Measurements from ENCODE around the gene CTIF.

DNA sequence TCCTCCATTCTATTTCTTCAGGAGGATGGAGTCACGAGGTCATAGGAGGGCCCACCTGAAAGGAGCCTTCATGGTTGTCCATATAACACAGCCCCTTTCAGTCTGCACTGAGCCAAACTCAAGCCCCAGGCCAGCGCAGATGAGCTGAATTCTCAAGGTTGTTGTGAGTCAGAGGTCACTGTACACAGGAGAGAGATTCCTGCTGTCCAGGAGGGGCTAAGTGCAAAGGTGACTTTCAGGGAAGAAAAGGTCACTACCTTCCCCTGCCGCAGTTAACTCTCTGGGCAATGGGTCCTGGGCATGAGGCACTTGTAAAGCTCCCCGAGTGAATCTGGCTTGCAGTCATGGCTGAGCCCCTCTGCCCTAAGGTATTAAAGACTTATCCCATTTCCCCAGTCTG lies 150.7 kb downstream of the CTIF start:
- TF ChIP-seq, protein P1, sequence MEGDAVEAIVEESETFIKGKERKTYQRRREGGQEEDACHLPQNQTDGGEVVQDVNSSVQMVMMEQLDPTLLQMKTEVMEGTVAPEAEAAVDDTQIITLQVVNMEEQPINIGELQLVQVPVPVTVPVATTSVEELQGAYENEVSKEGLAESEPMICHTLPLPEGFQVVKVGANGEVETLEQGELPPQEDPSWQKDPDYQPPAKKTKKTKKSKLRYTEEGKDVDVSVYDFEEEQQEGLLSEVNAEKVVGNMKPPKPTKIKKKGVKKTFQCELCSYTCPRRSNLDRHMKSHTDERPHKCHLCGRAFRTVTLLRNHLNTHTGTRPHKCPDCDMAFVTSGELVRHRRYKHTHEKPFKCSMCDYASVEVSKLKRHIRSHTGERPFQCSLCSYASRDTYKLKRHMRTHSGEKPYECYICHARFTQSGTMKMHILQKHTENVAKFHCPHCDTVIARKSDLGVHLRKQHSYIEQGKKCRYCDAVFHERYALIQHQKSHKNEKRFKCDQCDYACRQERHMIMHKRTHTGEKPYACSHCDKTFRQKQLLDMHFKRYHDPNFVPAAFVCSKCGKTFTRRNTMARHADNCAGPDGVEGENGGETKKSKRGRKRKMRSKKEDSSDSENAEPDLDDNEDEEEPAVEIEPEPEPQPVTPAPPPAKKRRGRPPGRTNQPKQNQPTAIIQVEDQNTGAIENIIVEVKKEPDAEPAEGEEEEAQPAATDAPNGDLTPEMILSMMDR (IDR thresholded peaks at IDR 0.05; ENCODE audit: poor library complexity) = no peak
- TF ChIP-seq EZH2 (IDR thresholded peaks at IDR 0.05; ENCODE audit: borderline replicate concordance) = no peak

Measured in hepatocyte (in vitro differentiated cells).